H9 (cell line): ENCODE measurements around the gene SFMBT2. TPM values are rescaled to one million over a fixed set of nuclear protein-coding genes. Genes with fewer than 3 reads are reported as not detected.

ENCODE experiments used
- DNase-seq: peaks from one replicate; pipeline ENCODE4 v3.0.0-alpha.2; 2017
- H2AFZ ChIP-seq: one replicate; pipeline ENCODE4 v1.6.1; 2013; ENCODE audit warnings: mild to moderate bottlenecking, low read length, control low read depth, moderate library complexity
- H2AK5ac ChIP-seq: 2 replicates; pipeline ENCODE4 v1.6.1; 2013; ENCODE audit warnings: low read length, control low read depth, mixed read lengths; ENCODE audit not compliant: insufficient read length
- H2BK120ac ChIP-seq: one replicate; pipeline ENCODE4 v1.6.1; 2013; ENCODE audit warnings: low read depth, mild to moderate bottlenecking, low read length, control low read depth, inconsistent platforms; ENCODE audit not compliant: poor library complexity, severe bottlenecking
- H2BK12ac ChIP-seq: 2 replicates; pipeline ENCODE4 v1.6.1; 2013; ENCODE audit warnings: low read length, control low read depth, mixed read lengths, low read depth; ENCODE audit not compliant: insufficient read length
- H2BK15ac ChIP-seq: 2 replicates; pipeline ENCODE4 v1.6.1; 2013; ENCODE audit warnings: low read depth, low read length, control low read depth
- H2BK20ac ChIP-seq: one replicate; pipeline ENCODE4 v1.6.1; 2013; ENCODE audit warnings: low read depth, mild to moderate bottlenecking, low read length, control low read depth, inconsistent platforms; ENCODE audit not compliant: poor library complexity, severe bottlenecking
- H2BK5ac ChIP-seq: 2 replicates; pipeline ENCODE4 v1.6.1; 2013; ENCODE audit warnings: low read length, control low read depth, mixed read lengths; ENCODE audit not compliant: insufficient read length
- H3K14ac ChIP-seq: 2 replicates; pipeline ENCODE4 v1.6.1; 2013; ENCODE audit warnings: low read length, control low read depth; ENCODE audit not compliant: insufficient read depth
- H3K18ac ChIP-seq: 2 replicates; pipeline ENCODE4 v1.6.1; 2013; ENCODE audit warnings: low read depth, mild to moderate bottlenecking, mixed read lengths, low read length, control low read depth; ENCODE audit not compliant: insufficient read length
- H3K23ac ChIP-seq: 2 replicates; pipeline ENCODE4 v1.6.1; 2013; ENCODE audit warnings: low read length, control low read depth, mixed read lengths, low read depth; ENCODE audit not compliant: insufficient read length
- H3K23me2 ChIP-seq: 2 replicates; pipeline ENCODE4 v1.6.1; 2013; ENCODE audit warnings: low read depth, mild to moderate bottlenecking, mixed read lengths, low read length, control low read depth; ENCODE audit not compliant: insufficient read length, poor library complexity, severe bottlenecking
- H3K27ac ChIP-seq: 2 replicates; pipeline ENCODE4 v1.5.1; 2013; ENCODE audit warnings: low read length, control low read depth, mixed read lengths, low read depth; ENCODE audit not compliant: insufficient read length
- H3K27me3 ChIP-seq: 2 replicates; pipeline ENCODE4 v1.6.1; 2013; ENCODE audit warnings: low read length, control low read depth, inconsistent platforms; ENCODE audit not compliant: insufficient read depth
- H3K4ac ChIP-seq: 2 replicates; pipeline ENCODE4 v1.6.1; 2013; ENCODE audit warnings: low read depth, mild to moderate bottlenecking, control low read depth, inconsistent platforms, low read length, moderate library complexity
- H3K4me1 ChIP-seq: 2 replicates; pipeline ENCODE4 v1.6.1; 2013; ENCODE audit warnings: low read length, control low read depth, inconsistent platforms; ENCODE audit not compliant: insufficient read depth
- H3K4me2 ChIP-seq: 2 replicates; pipeline ENCODE4 v1.6.1; 2013; ENCODE audit warnings: low read length, control low read depth, mixed read lengths; ENCODE audit not compliant: insufficient read length, insufficient read depth
- H3K56ac ChIP-seq: 2 replicates; pipeline ENCODE4 v1.6.1; 2013; ENCODE audit warnings: low read depth, mild to moderate bottlenecking, mixed read lengths, low read length, control low read depth; ENCODE audit not compliant: insufficient read length
- H3K79me1 ChIP-seq: 2 replicates; pipeline ENCODE4 v1.6.1; 2013; ENCODE audit warnings: low read depth, mild to moderate bottlenecking, moderate library complexity, low read length, control low read depth, inconsistent platforms; ENCODE audit not compliant: insufficient read depth, poor library complexity, severe bottlenecking
- H3K79me2 ChIP-seq: 2 replicates; pipeline ENCODE4 v1.6.1; 2013; ENCODE audit warnings: low read length, control low read depth, inconsistent platforms; ENCODE audit not compliant: insufficient read depth
- H3K9ac ChIP-seq: 2 replicates; pipeline ENCODE4 v1.6.1; 2013; ENCODE audit warnings: low read length, control low read depth, mixed read lengths; ENCODE audit not compliant: insufficient read length; ENCODE audit errors: extremely low read depth
- H3K9me3 ChIP-seq: one replicate; pipeline ENCODE4 v1.6.1; 2013; ENCODE audit warnings: low read depth, low read length, inconsistent platforms; ENCODE audit not compliant: control insufficient read depth
- H3T11ph ChIP-seq: one replicate; pipeline ENCODE4 v1.6.1; 2013; ENCODE audit warnings: mild to moderate bottlenecking, low read length, control low read depth, inconsistent platforms
- H4K20me1 ChIP-seq: one replicate; pipeline ENCODE4 v1.6.1; 2013; ENCODE audit not compliant: control insufficient read depth, insufficient read length, insufficient read depth
- H4K5ac ChIP-seq: 2 replicates; pipeline ENCODE4 v1.6.1; 2013; ENCODE audit warnings: low read depth, mild to moderate bottlenecking, mixed read lengths, low read length, control low read depth; ENCODE audit not compliant: insufficient read length
- H4K8ac ChIP-seq: replicated peaks from 2 replicates; pipeline ENCODE4 v1.6.1; 2013; ENCODE audit warnings: low read length, control low read depth, mixed read lengths, low read depth; ENCODE audit not compliant: insufficient read length
- H4K91ac ChIP-seq: 2 replicates; pipeline ENCODE4 v1.6.1; 2013; ENCODE audit warnings: low read depth, mild to moderate bottlenecking, moderate library complexity, mixed read lengths, low read length, control low read depth; ENCODE audit not compliant: insufficient read length
- H3K27ac Mint-ChIP-seq, 3 experiments: 2 replicates in 2 of 3; 3 replicates in 1 of 3; pipeline ENCODE4 v1.8.0; 2020 to 2021; ENCODE audit warnings: mixed read lengths in 3 of 3, mild to moderate bottlenecking in 1 of 3, moderate library complexity in 1 of 3
- H3K27me3 Mint-ChIP-seq: 2 replicates; pipeline ENCODE4 v1.8.0; 2021; ENCODE audit warnings: low read depth, mild to moderate bottlenecking, moderate library complexity, mixed read lengths
- H3K36me3 Mint-ChIP-seq, 3 experiments: 2 replicates in 2 of 3; 3 replicates in 1 of 3; pipeline ENCODE4 v1.8.0; 2020 to 2021; ENCODE audit warnings: low read depth in 3 of 3, mixed read lengths in 3 of 3; ENCODE audit not compliant: insufficient read depth in 1 of 3
- H3K4me1 Mint-ChIP-seq, 2 experiments: 2 replicates each; pipeline ENCODE4 v1.8.0; 2020; ENCODE audit warnings: mixed read lengths in 2 of 2
- H3K4me3 Mint-ChIP-seq, 2 experiments: 2 replicates in 1 of 2; 3 replicates in 1 of 2; pipeline ENCODE4 v1.8.0; 2020 to 2021; ENCODE audit warnings: mild to moderate bottlenecking in 2 of 2, mixed read lengths in 2 of 2, moderate library complexity in 1 of 2
- H3K9me3 Mint-ChIP-seq, 2 experiments: 2 replicates in 1 of 2; 3 replicates in 1 of 2; pipeline ENCODE4 v1.8.0; 2020; ENCODE audit warnings: mild to moderate bottlenecking in 2 of 2, mixed read lengths in 2 of 2, moderate library complexity in 1 of 2
- CTCF ChIP-seq: fragments of 200-600 bp; sonication (generic); conservative IDR thresholded peaks from 3 replicates; pipeline ENCODE4 v1.8.0; 2021; ENCODE audit warnings: antibody characterized with exemption, mild to moderate bottlenecking
- WGBS: extraction: QIAGEN DNeasy Blood & Tissue Kit; methylation state at CpG from one replicate; pipeline ENCODE4 v1.1.7; 2013; ENCODE audit warnings: missing lambda C conversion rate, low lambda C conversion rate, mixed read lengths; ENCODE audit not compliant: insufficient read length; ENCODE audit errors: extremely low coverage; 5-methylcytosine and 5-hydroxymethylcytosine counted together
- total RNA-seq: library from RNA; stranded (reverse); gene quantifications from 2 replicates; pipeline ENCODE4 v1.2.1, GENCODE V29; 2021

SFMBT2 gene
- total RNA-seq, 1 experiment from 2014 or later, result 5.3 TPM

- no peak overlapping the region for H3K56ac ChIP-seq
- peaks cover 14 to 17% of the 10 kb centered on the region in 2 experiments for H3K4me1 Mint-ChIP-seq
- no peak overlapping the region for H3K4ac ChIP-seq
- no peaks in the 10 kb centered on the region for H3K4me1 ChIP-seq
- H3T11ph ChIP-seq, result no peak overlapping the region
- H3K27me3 ChIP-seq, result no peaks in the 10 kb centered on the region
- H3K4me3 Mint-ChIP-seq, result no peak overlapping the region
- H2BK5ac ChIP-seq, result no peak overlapping the region
- peaks cover 32 to 49% (median 43%) of the 10 kb centered on the region in 3 experiments for H3K36me3 Mint-ChIP-seq
- no peak overlapping the region for H3K23ac ChIP-seq
- no peaks in the 10 kb centered on the region for H3K79me1 ChIP-seq
- H3K27ac ChIP-seq, result no peak overlapping the region
- no peak overlapping the region for H3K27ac Mint-ChIP-seq
- H2AK5ac ChIP-seq, result no peak overlapping the region
- H2BK120ac ChIP-seq, result no peak overlapping the region
- no peak for DNase-seq
- H3K79me2 ChIP-seq, result no peaks in the 10 kb centered on the region
- H4K20me1 ChIP-seq, result no peaks in the 10 kb centered on the region
- H2BK15ac ChIP-seq, result no peak overlapping the region
- H3K18ac ChIP-seq, result no peak overlapping the region
- no CpG with 5 or more reads among the region's 7 CpGs for whole genome bisulfite sequencing
- H4K5ac ChIP-seq, result no peak overlapping the region
- H3K23me2 ChIP-seq, result no peaks in the 10 kb centered on the region
- H2BK20ac ChIP-seq, result no peak overlapping the region
- no peak for TF ChIP-seq CTCF
- H3K9ac ChIP-seq, result no peak overlapping the region
- H4K91ac ChIP-seq, result no peak overlapping the region
- no peak overlapping the region for H3K4me2 ChIP-seq
- peaks cover 20 to 22% of the 10 kb centered on the region in 2 experiments for H3K9me3 Mint-ChIP-seq
- H3K27me3 Mint-ChIP-seq, result no peaks in the 10 kb centered on the region
- H2AFZ ChIP-seq, result no peak overlapping the region
- H3K9me3 ChIP-seq, result peaks cover 17% of the 10 kb centered on the region
- no peak overlapping the region for H4K8ac ChIP-seq
- H3K14ac ChIP-seq, result no peak overlapping the region
- H2BK12ac ChIP-seq, result no peak overlapping the region
Observed at GRCh38 chr10:7359356-7359755, 51.5 kb downstream of the SFMBT2 start.
